GM18502 (cell line): ENCODE data around the gene LYPD8.
"Not testable (repeated sequence)": the region's sequence is repeated elsewhere in the genome, so short reads cannot be mapped to it uniquely, and the experiment has no call there.

Experiments used
- ATAC-seq: cut with Tn5 transposase; IDR thresholded peaks from one replicate; pipeline ENCODE4 v1.9.1; 2021; ENCODE audit warnings: mild to moderate bottlenecking; ENCODE audit not compliant: unreplicated experiment, poor library complexity

LYPD8 gene

GRCh38 chr1:248755517-248755916, at the start of gene LYPD8:
TSS of gene LYPD8 (minus strand) at chr1:248755759. CDS start at chr1:248751081, 4,678 bp downstream.
- ATAC-seq, result no peak

GRCh38 chr1:248804771-248805681, 49.5 kb upstream of the LYPD8 start:
- peak; percentile 88 for ATAC-seq

- not testable (repeated sequence) for ATAC-seq
Observed at GRCh38 chr1:248803501-248803900, 47.9 kb upstream of the LYPD8 start.

GRCh38 chr1:248802454-248802853, 46.9 kb upstream of the LYPD8 start:
- ATAC-seq, result no peak

- no peak for ATAC-seq
Observed at GRCh38 chr1:248800459-248800858, 44.9 kb upstream of the LYPD8 start.

- ATAC-seq, result no peak
Observed at GRCh38 chr1:248798791-248799190, 43.2 kb upstream of the LYPD8 start.

- not testable (repeated sequence) for ATAC-seq
Observed at GRCh38 chr1:248794663-248795062, 39.1 kb upstream of the LYPD8 start.

- peak; percentile 91 for ATAC-seq
Observed at GRCh38 chr1:248793592-248793991, 38.0 kb upstream of the LYPD8 start.

GRCh38 chr1:248792342-248792741, 36.8 kb upstream of the LYPD8 start:
- ATAC-seq, result peak; percentile 36

- no peak for ATAC-seq
Observed at GRCh38 chr1:248791010-248791409, 35.5 kb upstream of the LYPD8 start.

- no peak for ATAC-seq
Observed at GRCh38 chr1:248790456-248790855, 34.9 kb upstream of the LYPD8 start.

- not testable (repeated sequence) for ATAC-seq
Observed at GRCh38 chr1:248789337-248789736, 33.8 kb upstream of the LYPD8 start.

- no peak for ATAC-seq
Observed at GRCh38 chr1:248788327-248788726, 32.8 kb upstream of the LYPD8 start.

GRCh38 chr1:248787430-248787829, 31.9 kb upstream of the LYPD8 start:
- ATAC-seq, result no peak

GRCh38 chr1:248786156-248786555, 30.6 kb upstream of the LYPD8 start:
- peak; percentile 87 for ATAC-seq

GRCh38 chr1:248783367-248783766, 27.8 kb upstream of the LYPD8 start:
- no peak for ATAC-seq

- no peak for ATAC-seq
Observed at GRCh38 chr1:248782416-248783141, 27.0 kb upstream of the LYPD8 start.

GRCh38 chr1:248779350-248779749, 23.8 kb upstream of the LYPD8 start:
- ATAC-seq, result no peak

GRCh38 chr1:248778906-248779305, 23.3 kb upstream of the LYPD8 start:
- no peak for ATAC-seq

- ATAC-seq, result no peak
Observed at GRCh38 chr1:248776991-248777390, 21.4 kb upstream of the LYPD8 start.

GRCh38 chr1:248775441-248775840, 19.9 kb upstream of the LYPD8 start:
- ATAC-seq, result no peak
